HepG2 (cell line): Measurements from ENCODE around the gene ZNF582. TPM values are rescaled to one million over a fixed set of nuclear protein-coding genes. Genes with fewer than 3 reads are reported as not detected.

Source experiments
- ATAC-seq: fragments of 200-7000 bp; cut with Tn5 transposase; 3 replicates; pipeline ENCODE4 v1.9.1; 2020; ENCODE audit warnings: mild to moderate bottlenecking, moderate library complexity
- BruUV-seq: library from RNA; stranded (reverse); fragments of 400-500 nt; replicated peaks from 2 replicates; lab custom pipeline; 2021; lab: Mats Ljungman, UMichigan
- CTCF ChIA-PET: fragments of 300-600 bp; formaldehyde crosslinking; extraction: SDS; loops from one replicate; lab custom pipeline; 2021; ENCODE audit warnings: low total read pairs, inconsistent platforms, low intra/inter-chr PET ratio; lab: Yijun Ruan, JAX
- POLR2A ChIA-PET: fragments of 350-600 bp; sonication (Branson Sonifier 250); formaldehyde crosslinking; loops from one replicate; lab custom pipeline; 2020; ENCODE audit warnings: antibody characterized with exemption, inconsistent platforms; lab: Yijun Ruan, JAX
- DNase-seq: peaks from one replicate; pipeline ENCODE4 v3.0.0-alpha.2; 2015; ENCODE audit warnings: low spot score
- FAIRE-seq: peaks from 3 replicates; lab custom pipeline; 2011; peaks lifted over from hg19 to GRCh38; lab: Jason Lieb, UNC
- H2AFZ ChIP-seq: one replicate; pipeline ENCODE4 v1.6.1; 2011; ENCODE audit warnings: low read length, inconsistent platforms
- H3K27ac ChIP-seq: fragments of 300-600 bp; 3 replicates; pipeline ENCODE4 v1.8.0; 2011; ENCODE audit warnings: mixed run types, mild to moderate bottlenecking, mixed read lengths, low read length, inconsistent platforms; ENCODE audit not compliant: insufficient read depth; ENCODE audit errors: extremely low read length
- H3K27me3 ChIP-seq, 2 experiments: fragments of 200-600 bp in 1 of 2; 2 replicates in 1 of 2; 3 replicates in 1 of 2; pipeline versions ENCODE4 v1.6.0 to v1.8.0; 2011; ENCODE audit warnings: low read length in 2 of 2, mild to moderate bottlenecking in 2 of 2, moderate library complexity in 2 of 2, inconsistent platforms in 1 of 2; ENCODE audit not compliant: insufficient read depth in 2 of 2, control insufficient read depth in 1 of 2
- H3K36me3 ChIP-seq, 2 experiments: fragments of 200-600 bp in 1 of 2; replicated peaks in 1 of 2; 2 replicates in 1 of 2; 3 replicates in 1 of 2; pipeline versions ENCODE4 v1.5.1 to v1.8.0; 2011; ENCODE audit warnings: low read length in 2 of 2, inconsistent platforms in 1 of 2; ENCODE audit not compliant: insufficient read depth in 2 of 2, control insufficient read depth in 1 of 2
- H3K4me1 ChIP-seq: 2 replicates; pipeline ENCODE4 v1.5.1; 2012; ENCODE audit warnings: low read length, inconsistent platforms; ENCODE audit not compliant: insufficient read depth
- H3K4me2 ChIP-seq: 2 replicates; pipeline ENCODE4 v1.6.0; 2011; ENCODE audit warnings: low read depth, low read length, inconsistent platforms
- H3K4me3 ChIP-seq, 3 experiments: fragments of 200-600 bp in 1 of 3; sonication (generic), shearing (Covaris generic) in 1 of 3; replicated peaks in 1 of 3; 2 replicates each; pipeline ENCODE4 v1.5.1; 2011 to 2016; ENCODE audit warnings: low read length in 3 of 3, inconsistent platforms in 2 of 3, low read depth in 2 of 3, mild to moderate bottlenecking in 2 of 3, control low read depth in 1 of 3, mixed read lengths in 1 of 3; ENCODE audit not compliant: insufficient read depth in 1 of 3
- H3K79me2 ChIP-seq: one replicate; pipeline ENCODE4 v1.6.1; 2011; ENCODE audit warnings: low read length, inconsistent platforms; ENCODE audit not compliant: insufficient read depth
- H3K9ac ChIP-seq: 2 replicates; pipeline ENCODE4 v1.6.0; 2011; ENCODE audit warnings: mild to moderate bottlenecking, low read depth, low read length, inconsistent platforms; ENCODE audit not compliant: insufficient read depth
- H3K9me3 ChIP-seq: 2 replicates; pipeline ENCODE4 v1.5.1; 2012; ENCODE audit warnings: mild to moderate bottlenecking, low read length
- H4K20me1 ChIP-seq: 2 replicates; pipeline ENCODE4 v1.6.0; 2011; ENCODE audit warnings: inconsistent platforms, mild to moderate bottlenecking, low read length, moderate library complexity; ENCODE audit not compliant: insufficient read depth
- CENPBD1 ChIP-seq: sonication (generic); formaldehyde crosslinking; IDR thresholded peaks from 2 replicates; pipeline ENCODE4 v1.8.0; 2022; ENCODE audit warnings: missing genetic modification reagents, low read depth, mild to moderate bottlenecking, borderline replicate concordance
- E2F2 ChIP-seq: sonication (generic); formaldehyde crosslinking; IDR thresholded peaks from 2 replicates; pipeline ENCODE4 v1.4.0; 2020; ENCODE audit warnings: missing genetic modification reagents, borderline replicate concordance
- HOXA7 ChIP-seq: sonication (generic); formaldehyde crosslinking; IDR thresholded peaks from 2 replicates; pipeline ENCODE4 v1.8.1; 2022; ENCODE audit warnings: mild to moderate bottlenecking, missing genetic modification reagents, moderate library complexity
- KDM5B ChIP-seq: sonication (generic); formaldehyde crosslinking; IDR thresholded peaks from 2 replicates; pipeline ENCODE4 v1.4.0; 2020; ENCODE audit warnings: missing genetic modification reagents, mild to moderate bottlenecking, borderline replicate concordance
- MXD4 ChIP-seq: IDR thresholded peaks from 2 replicates; pipeline ENCODE4 v1.6.1; 2016; ENCODE audit warnings: mild to moderate bottlenecking, missing biosample characterization, missing genetic modification reagents
- REL ChIP-seq: sonication (generic); formaldehyde crosslinking; conservative IDR thresholded peaks from 2 replicates; pipeline ENCODE4 v1.8.0; 2022; ENCODE audit warnings: mild to moderate bottlenecking, missing genetic modification reagents, moderate library complexity
- RXRB ChIP-seq: IDR thresholded peaks from 2 replicates; pipeline ENCODE4 v1.6.1; 2016; ENCODE audit warnings: borderline replicate concordance, missing genetic modification reagents, missing compliant biosample characterization
- TBL1XR1 ChIP-seq: fragments of 150-350 bp; IDR thresholded peaks from 2 replicates; pipeline ENCODE4 v1.6.1; 2014; ENCODE audit warnings: borderline replicate concordance, low read length; ENCODE audit not compliant: partially characterized antibody
- THYN1 ChIP-seq: sonication (generic); formaldehyde crosslinking; IDR thresholded peaks from 2 replicates; pipeline ENCODE4 v1.8.1; 2023; ENCODE audit warnings: low read depth, mild to moderate bottlenecking, moderate library complexity, missing genetic modification reagents, borderline replicate concordance
- ZBTB46 ChIP-seq: sonication (generic); formaldehyde crosslinking; IDR thresholded peaks from 2 replicates; pipeline ENCODE4 v1.4.0; 2020; ENCODE audit warnings: mild to moderate bottlenecking, missing genetic modification reagents, borderline replicate concordance
- ZKSCAN5 ChIP-seq: sonication (generic); formaldehyde crosslinking; IDR thresholded peaks from 2 replicates; pipeline ENCODE4 v1.5.1; 2020; ENCODE audit warnings: mild to moderate bottlenecking, missing genetic modification reagents
- ZNF205 ChIP-seq: IDR thresholded peaks from 2 replicates; pipeline ENCODE4 v1.6.1; 2018; ENCODE audit warnings: missing biosample characterization, missing genetic modification reagents
- ZNF674 ChIP-seq: sonication (generic); formaldehyde crosslinking; IDR thresholded peaks from 2 replicates; pipeline ENCODE4 v1.5.0; 2020; ENCODE audit warnings: low read depth, mild to moderate bottlenecking, missing genetic modification reagents
- WGBS: methylation state at CpG from one replicate; pipeline ENCODE4 v1.1.6; 2017; ENCODE audit warnings: low lambda C conversion rate; 5-methylcytosine and 5-hydroxymethylcytosine counted together
- in situ Hi-C: cut with HindIII; loops from 2 replicates; pipeline ENCODE4 v1.10.0; 2017; ENCODE audit warnings: low pct_unique_long_range_greater_than_20kb; ENCODE audit not compliant: extremely low pct_ligation_motif_present
- intact Hi-C: fragments of 100-400 bp; cut with micrococcal nuclease; formaldehyde crosslinking; loops from one replicate; pipeline ENCODE4 v1.10.0; 2022; ENCODE audit not compliant: unreplicated experiment
- polyA plus RNA-seq, 8 experiments: library from polyadenylated mRNA; depleted of rRNA in 3 of 8; stranded (reverse) in 7 of 8; unstranded in 1 of 8; fragments of >200 nt; fragmentation: Illumina TruSeq in 4 of 8; extraction: Trizol in 4 of 8; gene quantifications; 2 replicates each; pipeline versions ENCODE4 v1.2.1 to v1.2.3, GENCODE V29; 2011 to 2016; ENCODE audit warnings: low read depth in 4 of 8, missing spikeins in 1 of 8, mixed read lengths in 1 of 8; ENCODE audit not compliant: insufficient read depth in 1 of 8
- total RNA-seq, 5 experiments: library from RNA; depleted of rRNA; stranded (reverse); fragments of >200 nt; fragmentation: Illumina TruSeq; extraction: Trizol; gene quantifications; 2 replicates each; pipeline ENCODE4 v1.2.3, GENCODE V29; 2016; ENCODE audit warnings: low read depth in 1 of 5

Gene ZNF582
- total and polyA plus RNA-seq, 2 of the 13 experiments (the other 11 are each of a cell fraction or from before 2014, with no cell fraction given): 0.83 to 1.6 TPM

- TF ChIP-seq ZBTB46 (CRISPR knock-in tag): no peak
- TF ChIP-seq ZNF674 (CRISPR knock-in tag): no peak
- TF ChIP-seq ZNF205 (CRISPR knock-in tag): no peak
- no peak for TF ChIP-seq TBL1XR1
Observed at GRCh38 chr19:56398809-56399208, 5.5 kb upstream of the ZNF582 start (continued).

- Histone ChIP-seq H3K4me1 (no peaks in the 10 kb centered on the region), H3K27ac (no peak overlapping the region), H3K9ac (no peak overlapping the region), H2AFZ (no peak overlapping the region), H3K79me2 (no peaks in the 10 kb centered on the region), H4K20me1 (no peaks in the 10 kb centered on the region), H3K9me3 (peaks cover 70% of the 10 kb centered on the region), H3K36me3 (no peaks in the 10 kb centered on the region; a peak in 1 of 5 replicates), H3K4me2 (no peak overlapping the region), H3K4me3 (no peak overlapping the region), H3K27me3 (no peaks in the 10 kb centered on the region)
- 48% methylated on average over 8 of the region's 8 CpGs for WGBS
- BruUV-seq: no TSS peak
- FAIRE-seq (no peak), ATAC-seq (no peak), DNase-seq (no peak)
- in situ Hi-C loops: no loop called here
- intact Hi-C loops: no loop called here
- ChIA-PET POLR2A (no interaction called here), CTCF (no interaction called here)
- TF ChIP-seq THYN1 (no peak), RXRB (CRISPR knock-in tag) (no peak), CENPBD1 (no peak), HOXA7 (CRISPR knock-in tag) (no peak), TBL1XR1 (no peak), ZBTB46 (CRISPR knock-in tag) (no peak), KDM5B (CRISPR knock-in tag) (no peak), ZKSCAN5 (CRISPR knock-in tag) (no peak), MXD4 (no peak), E2F2 (CRISPR knock-in tag) (no peak), REL (no peak)
Observed at GRCh38 chr19:56383826-56384605, 9.3 kb downstream of the ZNF582 start.
